Testis (tissue), 2 donors: ENCODE data around the gene DGCR6L.
A peak's percentile ranks its signal among the peaks of the same experiment; 100 is the strongest.

Experiments
- POLR2A ChIP-seq: fragments of 450-650 bp; IDR thresholded peaks from one replicate; pipeline ENCODE4 v1.6.1; 2017; ENCODE audit warnings: antibody characterized with exemption, mild to moderate bottlenecking, moderate library complexity
- TF ChIP-seq, protein P1 (sequence below), 3 experiments: fragments of 450-650 bp in 2 of 3; fragments of 200-600 bp in 1 of 3; sonication (generic) in 1 of 3; IDR thresholded peaks; one replicate each; pipeline ENCODE4 v1.5.1; 2016 to 2019; ENCODE audit warnings: antibody characterized with exemption in 3 of 3, mild to moderate bottlenecking in 2 of 3, moderate library complexity in 1 of 3

DNA sequence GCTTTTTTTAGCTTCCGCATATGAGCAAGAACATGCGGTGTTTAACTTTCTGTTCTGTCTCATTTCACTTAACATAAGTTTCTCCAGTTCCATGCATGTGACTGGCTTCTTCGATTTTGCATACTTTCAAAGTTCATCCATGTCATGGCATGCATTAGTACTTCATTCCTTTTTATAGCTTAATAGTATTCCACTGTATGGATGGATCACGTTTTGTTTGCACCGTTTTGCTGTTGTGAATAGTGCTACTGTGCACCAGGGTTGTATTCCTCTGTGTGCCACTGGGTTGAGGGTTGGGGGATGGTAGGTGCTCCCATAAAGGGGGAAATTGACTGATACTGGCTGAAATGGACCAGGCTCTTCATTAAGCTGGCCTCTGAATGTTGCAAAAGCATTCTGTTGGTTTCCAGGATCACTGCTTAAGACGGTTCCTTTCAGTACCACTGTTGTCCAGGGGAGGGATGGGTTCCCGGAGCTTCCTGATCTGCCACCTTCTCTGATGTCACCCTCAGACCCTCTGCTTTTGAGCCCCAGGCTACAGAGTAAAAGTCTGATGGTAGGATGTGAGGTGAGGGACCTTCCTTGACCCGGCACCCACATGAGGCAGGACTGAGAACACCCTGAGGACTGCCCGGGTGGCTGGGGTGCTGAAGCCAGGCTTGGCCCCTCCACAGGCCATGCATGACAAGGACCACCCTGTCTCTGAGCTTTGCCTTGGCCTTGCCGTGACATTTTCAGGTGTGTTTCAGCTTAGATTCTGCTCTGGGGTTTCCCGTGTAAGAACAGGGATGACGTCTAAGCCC, 24.4 kb downstream of the DGCR6L start:
- no peak for TF ChIP-seq POLR2A
- TF ChIP-seq, protein P1, sequence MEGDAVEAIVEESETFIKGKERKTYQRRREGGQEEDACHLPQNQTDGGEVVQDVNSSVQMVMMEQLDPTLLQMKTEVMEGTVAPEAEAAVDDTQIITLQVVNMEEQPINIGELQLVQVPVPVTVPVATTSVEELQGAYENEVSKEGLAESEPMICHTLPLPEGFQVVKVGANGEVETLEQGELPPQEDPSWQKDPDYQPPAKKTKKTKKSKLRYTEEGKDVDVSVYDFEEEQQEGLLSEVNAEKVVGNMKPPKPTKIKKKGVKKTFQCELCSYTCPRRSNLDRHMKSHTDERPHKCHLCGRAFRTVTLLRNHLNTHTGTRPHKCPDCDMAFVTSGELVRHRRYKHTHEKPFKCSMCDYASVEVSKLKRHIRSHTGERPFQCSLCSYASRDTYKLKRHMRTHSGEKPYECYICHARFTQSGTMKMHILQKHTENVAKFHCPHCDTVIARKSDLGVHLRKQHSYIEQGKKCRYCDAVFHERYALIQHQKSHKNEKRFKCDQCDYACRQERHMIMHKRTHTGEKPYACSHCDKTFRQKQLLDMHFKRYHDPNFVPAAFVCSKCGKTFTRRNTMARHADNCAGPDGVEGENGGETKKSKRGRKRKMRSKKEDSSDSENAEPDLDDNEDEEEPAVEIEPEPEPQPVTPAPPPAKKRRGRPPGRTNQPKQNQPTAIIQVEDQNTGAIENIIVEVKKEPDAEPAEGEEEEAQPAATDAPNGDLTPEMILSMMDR (IDR thresholded peaks at IDR 0.05): peak in 1 of 3 experiments; percentile 1
